HepG2 (cell line): Measurements from ENCODE around the gene RHD. TPM values are rescaled to one million over a fixed set of nuclear protein-coding genes. Genes with fewer than 3 reads are reported as not detected.
"Not testable (repeated sequence)": the region's sequence is repeated elsewhere in the genome, so short reads cannot be mapped to it uniquely, and the experiment has no call there.

ENCODE experiments used
- ATAC-seq: fragments of 200-7000 bp; cut with Tn5 transposase; 3 replicates; pipeline ENCODE4 v1.9.1; 2020; ENCODE audit warnings: mild to moderate bottlenecking, moderate library complexity
- BruUV-seq: library from RNA; stranded (reverse); fragments of 400-500 nt; replicated peaks from 2 replicates; lab custom pipeline; 2021; lab: Mats Ljungman, UMichigan
- CTCF ChIA-PET: fragments of 300-600 bp; formaldehyde crosslinking; extraction: SDS; loops from one replicate; lab custom pipeline; 2021; ENCODE audit warnings: low total read pairs, inconsistent platforms, low intra/inter-chr PET ratio; lab: Yijun Ruan, JAX
- POLR2A ChIA-PET: fragments of 350-600 bp; sonication (Branson Sonifier 250); formaldehyde crosslinking; loops from one replicate; lab custom pipeline; 2020; ENCODE audit warnings: antibody characterized with exemption, inconsistent platforms; lab: Yijun Ruan, JAX
- DNase-seq: peaks from one replicate; pipeline ENCODE4 v3.0.0-alpha.2; 2015; ENCODE audit warnings: low spot score
- FAIRE-seq: peaks from 3 replicates; lab custom pipeline; 2011; peaks lifted over from hg19 to GRCh38; lab: Jason Lieb, UNC
- H2AFZ ChIP-seq: one replicate; pipeline ENCODE4 v1.6.1; 2011; ENCODE audit warnings: low read length, inconsistent platforms
- H3K27ac ChIP-seq: fragments of 300-600 bp; 3 replicates; pipeline ENCODE4 v1.8.0; 2011; ENCODE audit warnings: mixed run types, mild to moderate bottlenecking, mixed read lengths, low read length, inconsistent platforms; ENCODE audit not compliant: insufficient read depth; ENCODE audit errors: extremely low read length
- H3K27me3 ChIP-seq, 2 experiments: fragments of 200-600 bp in 1 of 2; 2 replicates in 1 of 2; 3 replicates in 1 of 2; pipeline versions ENCODE4 v1.6.0 to v1.8.0; 2011; ENCODE audit warnings: low read length in 2 of 2, mild to moderate bottlenecking in 2 of 2, moderate library complexity in 2 of 2, inconsistent platforms in 1 of 2; ENCODE audit not compliant: insufficient read depth in 2 of 2, control insufficient read depth in 1 of 2
- H3K36me3 ChIP-seq, 2 experiments: fragments of 200-600 bp in 1 of 2; replicated peaks in 1 of 2; 2 replicates in 1 of 2; 3 replicates in 1 of 2; pipeline versions ENCODE4 v1.5.1 to v1.8.0; 2011; ENCODE audit warnings: low read length in 2 of 2, inconsistent platforms in 1 of 2; ENCODE audit not compliant: insufficient read depth in 2 of 2, control insufficient read depth in 1 of 2
- H3K4me1 ChIP-seq: 2 replicates; pipeline ENCODE4 v1.5.1; 2012; ENCODE audit warnings: low read length, inconsistent platforms; ENCODE audit not compliant: insufficient read depth
- H3K4me2 ChIP-seq: 2 replicates; pipeline ENCODE4 v1.6.0; 2011; ENCODE audit warnings: low read depth, low read length, inconsistent platforms
- H3K4me3 ChIP-seq, 3 experiments: fragments of 200-600 bp in 1 of 3; sonication (generic), shearing (Covaris generic) in 1 of 3; replicated peaks in 1 of 3; 2 replicates each; pipeline ENCODE4 v1.5.1; 2011 to 2016; ENCODE audit warnings: low read length in 3 of 3, inconsistent platforms in 2 of 3, low read depth in 2 of 3, mild to moderate bottlenecking in 2 of 3, control low read depth in 1 of 3, mixed read lengths in 1 of 3; ENCODE audit not compliant: insufficient read depth in 1 of 3
- H3K79me2 ChIP-seq: one replicate; pipeline ENCODE4 v1.6.1; 2011; ENCODE audit warnings: low read length, inconsistent platforms; ENCODE audit not compliant: insufficient read depth
- H3K9ac ChIP-seq: 2 replicates; pipeline ENCODE4 v1.6.0; 2011; ENCODE audit warnings: mild to moderate bottlenecking, low read depth, low read length, inconsistent platforms; ENCODE audit not compliant: insufficient read depth
- H3K9me3 ChIP-seq: 2 replicates; pipeline ENCODE4 v1.5.1; 2012; ENCODE audit warnings: mild to moderate bottlenecking, low read length
- H4K20me1 ChIP-seq: 2 replicates; pipeline ENCODE4 v1.6.0; 2011; ENCODE audit warnings: inconsistent platforms, mild to moderate bottlenecking, low read length, moderate library complexity; ENCODE audit not compliant: insufficient read depth
- HDAC2 ChIP-seq: sonication (generic); formaldehyde crosslinking; IDR thresholded peaks from 2 replicates; pipeline ENCODE4 v1.4.0; 2020; ENCODE audit warnings: missing genetic modification reagents
- HNRNPLL ChIP-seq: fragments of 200-400 bp; formaldehyde crosslinking; IDR thresholded peaks from 2 replicates; pipeline ENCODE4 v1.6.1; 2017; ENCODE audit warnings: mild to moderate bottlenecking, low read depth, low read length; ENCODE audit not compliant: poor library complexity, severe bottlenecking
- KDM2A ChIP-seq: sonication (generic); formaldehyde crosslinking; IDR thresholded peaks from 2 replicates; pipeline ENCODE4 v1.4.0; 2020; ENCODE audit warnings: low read depth, missing genetic modification reagents, borderline replicate concordance
- SAP130 ChIP-seq: IDR thresholded peaks from 2 replicates; pipeline ENCODE4 v1.6.1; 2016; ENCODE audit warnings: low read depth
- STAG1 ChIP-seq: sonication (generic); formaldehyde crosslinking; IDR thresholded peaks from 2 replicates; pipeline ENCODE4 v1.4.0; 2020; ENCODE audit warnings: missing genetic modification reagents
- WGBS: methylation state at CpG from one replicate; pipeline ENCODE4 v1.1.6; 2017; ENCODE audit warnings: low lambda C conversion rate; 5-methylcytosine and 5-hydroxymethylcytosine counted together
- in situ Hi-C: cut with HindIII; loops from 2 replicates; pipeline ENCODE4 v1.10.0; 2017; ENCODE audit warnings: low pct_unique_long_range_greater_than_20kb; ENCODE audit not compliant: extremely low pct_ligation_motif_present
- intact Hi-C: fragments of 100-400 bp; cut with micrococcal nuclease; formaldehyde crosslinking; loops from one replicate; pipeline ENCODE4 v1.10.0; 2022; ENCODE audit not compliant: unreplicated experiment
- polyA plus RNA-seq, 8 experiments: library from polyadenylated mRNA; depleted of rRNA in 3 of 8; stranded (reverse) in 7 of 8; unstranded in 1 of 8; fragments of >200 nt; fragmentation: Illumina TruSeq in 4 of 8; extraction: Trizol in 4 of 8; gene quantifications; 2 replicates each; pipeline versions ENCODE4 v1.2.1 to v1.2.3, GENCODE V29; 2011 to 2016; ENCODE audit warnings: low read depth in 4 of 8, missing spikeins in 1 of 8, mixed read lengths in 1 of 8; ENCODE audit not compliant: insufficient read depth in 1 of 8
- total RNA-seq, 5 experiments: library from RNA; depleted of rRNA; stranded (reverse); fragments of >200 nt; fragmentation: Illumina TruSeq; extraction: Trizol; gene quantifications; 2 replicates each; pipeline ENCODE4 v1.2.3, GENCODE V29; 2016; ENCODE audit warnings: low read depth in 1 of 5
- TF ChIP-seq, protein P1 (sequence below), 2 experiments: sonication (generic) in 1 of 2; formaldehyde crosslinking in 1 of 2; IDR thresholded peaks; 2 replicates each; pipeline versions ENCODE4 v1.4.0 to v1.6.1; 2018 to 2020; ENCODE audit warnings: missing genetic modification reagents in 2 of 2, borderline replicate concordance in 1 of 2, low read depth in 1 of 2, mild to moderate bottlenecking in 1 of 2, missing biosample characterization in 1 of 2
- TF ChIP-seq, protein P2 (sequence below): sonication (generic); formaldehyde crosslinking; IDR thresholded peaks from 2 replicates; pipeline ENCODE4 v1.4.0; 2020; ENCODE audit warnings: missing genetic modification reagents
- TF ChIP-seq, protein P3 (sequence below): sonication (generic); formaldehyde crosslinking; IDR thresholded peaks from 2 replicates; pipeline ENCODE4 v1.4.0; 2020; ENCODE audit warnings: mild to moderate bottlenecking, missing genetic modification reagents

RHD gene
- total and polyA plus RNA-seq, 2 of the 13 experiments (the other 11 are each of a cell fraction or from before 2014, with no cell fraction given), result not detected

DNA sequence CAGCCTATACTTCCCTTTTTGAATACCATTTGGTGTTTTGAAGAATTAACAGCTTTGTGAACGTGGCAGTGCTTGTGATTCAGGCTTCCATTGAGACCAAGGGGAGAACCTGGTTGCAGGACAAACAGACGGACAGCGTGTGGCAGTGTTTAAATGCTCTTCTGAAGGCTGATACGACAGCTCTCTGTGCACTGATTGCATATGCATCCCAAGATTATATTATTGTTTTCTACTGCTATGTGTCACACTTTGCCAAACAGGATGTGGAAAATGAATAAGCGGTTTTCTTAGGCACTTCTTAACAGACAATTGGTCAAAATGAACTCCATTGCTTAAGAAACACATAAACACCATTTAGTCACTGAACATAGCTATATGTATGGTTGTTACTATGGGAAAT, 57.6 kb downstream of the RHD start:
- H3K9ac ChIP-seq, H3K4me3 ChIP-seq, POLR2A ChIA-PET, H3K27me3 ChIP-seq, H3K79me2 ChIP-seq, DNase-seq, H4K20me1 ChIP-seq, CTCF ChIA-PET, H3K36me3 ChIP-seq, H3K9me3 ChIP-seq, H3K4me1 ChIP-seq, in situ Hi-C loops, H3K4me2 ChIP-seq, H3K27ac ChIP-seq, BruUV-seq, H2AFZ ChIP-seq, intact Hi-C loops: not testable (repeated sequence)
- FAIRE-seq (peak; percentile 77), ATAC-seq (peak; percentile 47; the same call in 1 of the 3 replicates)
- WGBS, result 81% methylated on average over 2 of the region's 5 CpGs
- TF ChIP-seq STAG1, result 0 out of 2 replicates have a peak, but pooled peaks have one; percentile 14

DNA sequence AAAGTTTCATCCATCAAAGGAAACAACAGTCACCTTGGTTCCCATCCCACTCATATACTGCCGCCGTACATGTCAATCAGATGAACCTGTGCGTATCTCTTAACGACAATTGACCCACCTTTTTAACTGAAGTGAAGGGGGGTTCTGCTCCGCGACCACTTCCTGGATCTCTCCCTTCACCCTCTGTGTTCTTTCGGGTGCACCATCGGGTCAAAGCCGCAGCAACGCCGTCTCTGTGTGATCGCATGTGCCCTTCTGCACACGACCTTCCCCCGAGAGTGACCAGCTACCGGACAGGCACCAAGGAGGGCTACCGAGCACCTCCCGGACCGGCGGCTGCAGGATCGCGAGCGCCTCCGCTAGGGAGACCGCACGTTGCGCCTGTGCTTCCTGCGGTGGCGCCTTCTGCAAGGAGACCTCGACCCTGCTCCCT, 64.6 kb downstream of the RHD start:
- Histone ChIP-seq H3K79me2 (peaks cover 30% of the 10 kb centered on the region), H3K27ac (peak overlapping the region; percentile 33)
- in situ Hi-C loops, result not testable (repeated sequence)

More for the DNA sequence above, 64.6 kb downstream of the RHD start:
- FAIRE-seq, H3K36me3 ChIP-seq, H3K27me3 ChIP-seq, POLR2A ChIA-PET, H2AFZ ChIP-seq, H4K20me1 ChIP-seq, CTCF ChIA-PET, H3K9me3 ChIP-seq: not testable (repeated sequence)
- Histone ChIP-seq H3K4me3 (peak overlapping the region; percentile 63 to 75 (median 66); a peak in 5 of 6 replicates), H3K4me1 (peaks cover 10% of the 10 kb centered on the region), H3K4me2 (peak overlapping the region; percentile 83), H3K9ac (peak overlapping the region; percentile 68)
- peak; percentile 23 for DNase-seq
- under 1% methylated on average over 12 of the region's 29 CpGs for WGBS
- TF ChIP-seq, protein P1, sequence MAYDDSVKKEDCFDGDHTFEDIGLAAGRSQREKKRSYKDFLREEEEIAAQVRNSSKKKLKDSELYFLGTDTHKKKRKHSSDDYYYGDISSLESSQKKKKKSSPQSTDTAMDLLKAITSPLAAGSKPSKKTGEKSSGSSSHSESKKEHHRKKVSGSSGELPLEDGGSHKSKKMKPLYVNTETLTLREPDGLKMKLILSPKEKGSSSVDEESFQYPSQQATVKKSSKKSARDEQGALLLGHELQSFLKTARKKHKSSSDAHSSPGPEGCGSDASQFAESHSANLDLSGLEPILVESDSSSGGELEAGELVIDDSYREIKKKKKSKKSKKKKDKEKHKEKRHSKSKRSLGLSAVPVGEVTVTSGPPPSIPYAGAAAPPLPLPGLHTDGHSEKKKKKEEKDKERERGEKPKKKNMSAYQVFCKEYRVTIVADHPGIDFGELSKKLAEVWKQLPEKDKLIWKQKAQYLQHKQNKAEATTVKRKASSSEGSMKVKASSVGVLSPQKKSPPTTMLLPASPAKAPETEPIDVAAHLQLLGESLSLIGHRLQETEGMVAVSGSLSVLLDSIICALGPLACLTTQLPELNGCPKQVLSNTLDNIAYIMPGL (CRISPR knock-in tag; IDR thresholded peaks at IDR 0.05; ENCODE audit: borderline replicate concordance in 1 of 2, low read depth in 1 of 2), result 0 out of 4 replicates have a peak, but pooled peaks of 1 of the 2 experiments have one; percentile 36
- TF ChIP-seq, protein P2, sequence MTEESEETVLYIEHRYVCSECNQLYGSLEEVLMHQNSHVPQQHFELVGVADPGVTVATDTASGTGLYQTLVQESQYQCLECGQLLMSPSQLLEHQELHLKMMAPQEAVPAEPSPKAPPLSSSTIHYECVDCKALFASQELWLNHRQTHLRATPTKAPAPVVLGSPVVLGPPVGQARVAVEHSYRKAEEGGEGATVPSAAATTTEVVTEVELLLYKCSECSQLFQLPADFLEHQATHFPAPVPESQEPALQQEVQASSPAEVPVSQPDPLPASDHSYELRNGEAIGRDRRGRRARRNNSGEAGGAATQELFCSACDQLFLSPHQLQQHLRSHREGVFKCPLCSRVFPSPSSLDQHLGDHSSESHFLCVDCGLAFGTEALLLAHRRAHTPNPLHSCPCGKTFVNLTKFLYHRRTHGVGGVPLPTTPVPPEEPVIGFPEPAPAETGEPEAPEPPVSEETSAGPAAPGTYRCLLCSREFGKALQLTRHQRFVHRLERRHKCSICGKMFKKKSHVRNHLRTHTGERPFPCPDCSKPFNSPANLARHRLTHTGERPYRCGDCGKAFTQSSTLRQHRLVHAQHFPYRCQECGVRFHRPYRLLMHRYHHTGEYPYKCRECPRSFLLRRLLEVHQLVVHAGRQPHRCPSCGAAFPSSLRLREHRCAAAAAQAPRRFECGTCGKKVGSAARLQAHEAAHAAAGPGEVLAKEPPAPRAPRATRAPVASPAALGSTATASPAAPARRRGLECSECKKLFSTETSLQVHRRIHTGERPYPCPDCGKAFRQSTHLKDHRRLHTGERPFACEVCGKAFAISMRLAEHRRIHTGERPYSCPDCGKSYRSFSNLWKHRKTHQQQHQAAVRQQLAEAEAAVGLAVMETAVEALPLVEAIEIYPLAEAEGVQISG (CRISPR knock-in tag), result 0 out of 2 replicates have a peak, but pooled peaks have one; percentile 30
- TF ChIP-seq HDAC2 (CRISPR knock-in tag) (0 out of 2 replicates have a peak, but pooled peaks have one; percentile 10), KDM2A (CRISPR knock-in tag) (0 out of 2 replicates have a peak, but pooled peaks have one; percentile 36), SAP130 (peak; percentile 58; the same call in 1 of the 2 replicates), HNRNPLL (peak; percentile 32)
- TF ChIP-seq, protein P3, sequence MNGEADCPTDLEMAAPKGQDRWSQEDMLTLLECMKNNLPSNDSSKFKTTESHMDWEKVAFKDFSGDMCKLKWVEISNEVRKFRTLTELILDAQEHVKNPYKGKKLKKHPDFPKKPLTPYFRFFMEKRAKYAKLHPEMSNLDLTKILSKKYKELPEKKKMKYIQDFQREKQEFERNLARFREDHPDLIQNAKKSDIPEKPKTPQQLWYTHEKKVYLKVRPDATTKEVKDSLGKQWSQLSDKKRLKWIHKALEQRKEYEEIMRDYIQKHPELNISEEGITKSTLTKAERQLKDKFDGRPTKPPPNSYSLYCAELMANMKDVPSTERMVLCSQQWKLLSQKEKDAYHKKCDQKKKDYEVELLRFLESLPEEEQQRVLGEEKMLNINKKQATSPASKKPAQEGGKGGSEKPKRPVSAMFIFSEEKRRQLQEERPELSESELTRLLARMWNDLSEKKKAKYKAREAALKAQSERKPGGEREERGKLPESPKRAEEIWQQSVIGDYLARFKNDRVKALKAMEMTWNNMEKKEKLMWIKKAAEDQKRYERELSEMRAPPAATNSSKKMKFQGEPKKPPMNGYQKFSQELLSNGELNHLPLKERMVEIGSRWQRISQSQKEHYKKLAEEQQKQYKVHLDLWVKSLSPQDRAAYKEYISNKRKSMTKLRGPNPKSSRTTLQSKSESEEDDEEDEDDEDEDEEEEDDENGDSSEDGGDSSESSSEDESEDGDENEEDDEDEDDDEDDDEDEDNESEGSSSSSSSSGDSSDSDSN, result peak; percentile 18; the same call in 1 of the 2 replicates
- intact Hi-C loops, result loop anchor here (5.0 kb wide), 1 partner anchor 90 kb away; the partner anchor contains the start of gene RSRP1
- TSS peak; percentile 78 for BruUV-seq
- ATAC-seq, result peak; percentile 83
